Measurements from ENCODE around the gene DEDD2. TPM values are rescaled to one million over a fixed set of nuclear protein-coding genes. Genes with fewer than 3 reads are reported as not detected.

DEDD2 gene
- total RNA-seq, 1 donor from 2014 or later = 27.1 TPM

GRCh38 chr19:42151782-42152684 is 65.4 kb downstream of the DEDD2 start:
- no peak for TF ChIP-seq CTCF (IDR thresholded peaks at IDR 0.05; ENCODE audit: unreplicated experiment)
- peaks cover 19% of the 10 kb centered on the region for H3K4me1 Mint-ChIP-seq (ENCODE audit: unreplicated experiment)
- H3K27me3 Mint-ChIP-seq (ENCODE audit: unreplicated experiment) = peaks cover 10% of the 10 kb centered on the region

DNA sequence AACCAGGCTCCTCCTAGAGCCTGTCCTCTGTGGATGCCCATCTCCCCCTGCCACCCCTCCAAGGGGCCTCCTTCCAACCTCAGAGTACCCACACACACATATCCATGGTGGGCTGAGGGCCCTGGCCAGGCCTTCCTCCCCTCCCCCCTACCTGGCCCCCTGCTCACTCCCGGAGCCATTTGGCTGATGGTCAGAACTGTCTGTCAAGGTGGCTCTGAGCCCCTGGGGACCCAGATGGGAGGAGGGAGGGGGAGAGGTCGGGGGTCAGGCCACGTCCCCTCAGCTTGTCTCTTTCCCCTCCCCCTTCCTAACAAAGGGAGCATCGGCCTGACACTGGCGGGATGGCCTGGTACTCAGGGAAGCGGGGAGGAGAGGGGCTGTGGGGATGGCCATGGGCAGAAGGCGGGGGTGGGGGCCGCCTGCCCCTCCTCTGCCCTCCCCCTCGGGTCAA is 66.5 kb downstream of the DEDD2 start:
- DNase-seq (ENCODE audit: low spot score) = no peak
- Mint-ChIP-seq H3K9me3 (ENCODE audit: unreplicated experiment) (no peaks in the 10 kb centered on the region), H3K4me3 (ENCODE audit: unreplicated experiment) (no peak overlapping the region), H3K27me3 (ENCODE audit: unreplicated experiment) (peaks cover 15% of the 10 kb centered on the region), H3K4me1 (ENCODE audit: unreplicated experiment) (peaks cover 17% of the 10 kb centered on the region), H3K27ac (ENCODE audit: unreplicated experiment) (no peak overlapping the region), H3K36me3 (ENCODE audit: low read depth, unreplicated experiment) (peaks cover 4% of the 10 kb centered on the region)
- no peak for TF ChIP-seq CTCF (IDR thresholded peaks at IDR 0.05; ENCODE audit: unreplicated experiment)

More at GRCh38 chr19:42151782-42152684, 65.4 kb downstream of the DEDD2 start:
- H3K36me3 Mint-ChIP-seq (ENCODE audit: low read depth, unreplicated experiment) = peaks cover 2% of the 10 kb centered on the region
- H3K4me3 Mint-ChIP-seq (ENCODE audit: unreplicated experiment) = no peak overlapping the region
- no peaks in the 10 kb centered on the region for H3K9me3 Mint-ChIP-seq (ENCODE audit: unreplicated experiment)
- H3K27ac Mint-ChIP-seq (ENCODE audit: unreplicated experiment) = no peak overlapping the region
- DNase-seq (ENCODE audit: low spot score) = no peak

DNA sequence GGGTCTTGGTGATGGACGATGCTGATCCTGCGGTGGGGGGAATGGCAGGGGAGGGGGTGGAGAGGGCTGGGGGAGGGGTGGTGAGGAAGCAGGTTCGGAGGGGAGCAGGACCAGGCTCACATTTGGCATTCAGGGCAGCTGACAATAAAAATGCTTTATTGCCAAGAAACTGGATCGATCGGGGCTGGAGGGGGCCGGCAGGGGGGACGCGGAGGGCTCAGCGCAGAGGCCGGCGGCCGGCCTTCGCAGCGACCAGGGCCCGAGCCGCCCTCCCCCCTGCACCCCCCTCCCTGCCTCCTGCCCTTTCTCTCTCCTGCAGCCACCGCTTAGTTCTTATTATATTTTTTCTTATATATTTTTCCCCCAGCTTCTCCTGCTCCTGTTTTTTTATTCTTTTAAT is 67.1 kb downstream of the DEDD2 start:
- Mint-ChIP-seq H3K27ac (ENCODE audit: unreplicated experiment) (no peak overlapping the region), H3K4me3 (ENCODE audit: unreplicated experiment) (no peak overlapping the region), H3K9me3 (ENCODE audit: unreplicated experiment) (no peaks in the 10 kb centered on the region), H3K27me3 (ENCODE audit: unreplicated experiment) (peaks cover 15% of the 10 kb centered on the region), H3K36me3 (ENCODE audit: low read depth, unreplicated experiment) (peaks cover 4% of the 10 kb centered on the region), H3K4me1 (ENCODE audit: unreplicated experiment) (peaks cover 12% of the 10 kb centered on the region)
- TF ChIP-seq CTCF (IDR thresholded peaks at IDR 0.05; ENCODE audit: unreplicated experiment) = no peak
- no peak for DNase-seq (ENCODE audit: low spot score)

DNA sequence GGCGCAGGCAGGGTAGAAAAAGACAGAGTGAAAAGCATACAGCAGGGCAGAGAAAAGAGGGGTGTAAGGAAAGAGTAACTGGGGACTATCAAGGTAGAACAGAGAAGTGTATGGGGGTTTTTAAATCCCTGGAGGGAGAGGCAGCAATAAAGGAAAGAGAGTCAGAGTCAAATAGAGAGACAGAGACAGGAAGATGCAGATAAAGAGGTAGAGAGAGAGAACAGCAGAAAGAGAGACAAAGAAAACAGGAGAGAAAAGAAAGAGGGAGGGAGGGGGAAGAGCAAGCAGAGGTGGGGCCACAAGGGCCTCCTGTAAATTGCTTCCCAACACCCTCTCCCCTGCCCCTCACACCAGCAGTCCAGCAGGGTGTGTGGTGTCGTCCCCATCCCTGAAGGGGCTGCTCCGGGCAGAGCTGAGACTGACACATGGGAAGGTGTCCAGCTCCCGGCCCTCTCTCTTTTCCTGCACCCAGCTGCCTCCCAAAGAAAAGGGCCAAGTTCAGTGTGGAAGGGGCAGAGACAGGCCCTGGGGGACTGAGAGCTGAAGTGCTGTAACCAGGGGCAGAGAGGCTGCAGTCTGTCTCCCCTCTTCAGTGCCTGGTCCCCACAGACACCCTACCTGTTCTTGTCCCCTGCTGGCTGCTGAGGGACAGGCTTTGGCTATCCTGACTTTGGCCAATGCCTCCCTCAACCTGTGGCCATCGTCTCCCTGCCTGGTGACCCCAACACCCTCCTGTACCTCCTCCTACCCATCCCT is 67.9 kb downstream of the DEDD2 start:
- no peak for DNase-seq (ENCODE audit: low spot score)
- H3K27ac Mint-ChIP-seq (ENCODE audit: unreplicated experiment) = no peak overlapping the region
- H3K36me3 Mint-ChIP-seq (ENCODE audit: low read depth, unreplicated experiment) = peaks cover 4% of the 10 kb centered on the region
- peaks cover 6% of the 10 kb centered on the region for H3K4me1 Mint-ChIP-seq (ENCODE audit: unreplicated experiment)
- no peak overlapping the region for H3K4me3 Mint-ChIP-seq (ENCODE audit: unreplicated experiment)
- TF ChIP-seq CTCF (IDR thresholded peaks at IDR 0.05; ENCODE audit: unreplicated experiment) = no peak
- no peaks in the 10 kb centered on the region for H3K9me3 Mint-ChIP-seq (ENCODE audit: unreplicated experiment)
- peaks cover 15% of the 10 kb centered on the region for H3K27me3 Mint-ChIP-seq (ENCODE audit: unreplicated experiment)

Other genes with a start within 250 kb of the DEDD2 start
- not detected for gene ATP1A3, start 223.4 kb downstream of the DEDD2 start, total RNA-seq (ENCODE audit: unreplicated experiment)
- 18.4 TPM for gene GRIK5, start 147.5 kb downstream of the DEDD2 start, total RNA-seq (ENCODE audit: unreplicated experiment)
- gene ZNF574, start 141.5 kb downstream of the DEDD2 start, total RNA-seq (ENCODE audit: unreplicated experiment) = 19.7 TPM
- gene POU2F2, start 85.2 kb downstream of the DEDD2 start, total RNA-seq (ENCODE audit: unreplicated experiment) = 5.7 TPM
- gene ZNF526, start 2.6 kb upstream of the DEDD2 start, total RNA-seq (ENCODE audit: unreplicated experiment) = 13.9 TPM
- 54.4 TPM for gene GSK3A, start 24.9 kb upstream of the DEDD2 start, total RNA-seq (ENCODE audit: unreplicated experiment)
- 109 TPM for gene ERF, start 37.5 kb upstream of the DEDD2 start, total RNA-seq (ENCODE audit: unreplicated experiment)
- 85.7 TPM for gene CIC, start 51.6 kb upstream of the DEDD2 start, total RNA-seq (ENCODE audit: unreplicated experiment)
- 1.1 TPM for gene PRR19, start 84.5 kb upstream of the DEDD2 start, total RNA-seq (ENCODE audit: unreplicated experiment)
- 61.4 TPM for gene PAFAH1B3, start 84.9 kb upstream of the DEDD2 start, total RNA-seq (ENCODE audit: unreplicated experiment)
- gene TMEM145, start 95.6 kb upstream of the DEDD2 start, total RNA-seq (ENCODE audit: unreplicated experiment) = 3.9 TPM
- gene MEGF8, start 108.0 kb upstream of the DEDD2 start, total RNA-seq (ENCODE audit: unreplicated experiment) = 69.3 TPM
- 4.1 TPM for gene CNFN, start 172.6 kb upstream of the DEDD2 start, total RNA-seq (ENCODE audit: unreplicated experiment)
- gene LIPE, start 209.7 kb upstream of the DEDD2 start, total RNA-seq (ENCODE audit: unreplicated experiment) = 5.5 TPM
- not detected for gene CXCL17, start 225.3 kb upstream of the DEDD2 start, total RNA-seq (ENCODE audit: unreplicated experiment)

Measured in endothelial cell (in vitro differentiated cells).